ENCODE results near the gene ATP10D. TPM values are rescaled to one million over a fixed set of nuclear protein-coding genes. Genes with fewer than 3 reads are reported as not detected.

ATP10D gene
- total RNA-seq, 6 experiments from 2014 or later = 50.6 to 73.8 (median 55.4) TPM

DNA sequence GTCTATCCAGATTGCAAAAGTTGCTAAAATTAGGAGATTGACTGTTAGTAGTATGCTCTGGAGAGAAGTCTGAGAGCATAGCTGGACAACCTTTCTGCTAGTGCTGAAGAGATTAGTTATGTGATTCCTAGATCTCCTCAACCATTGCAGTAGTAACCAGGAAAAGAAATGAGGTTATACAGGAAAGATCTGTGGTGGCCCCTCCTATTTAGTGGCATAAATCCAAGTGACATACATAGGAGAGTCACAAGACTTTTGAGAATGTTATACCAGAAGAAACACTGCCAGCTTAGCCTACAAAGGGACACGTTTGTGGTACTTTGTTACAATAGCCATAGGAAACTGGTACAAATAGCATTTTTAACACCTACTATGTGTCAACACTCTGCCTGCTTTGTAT lies 105.2 kb downstream of the ATP10D start:
- Mint-ChIP-seq H3K4me3 (no peak overlapping the region), H3K27ac (no peak overlapping the region), H3K36me3 (ENCODE audit: low read depth) (peaks cover 61% of the 10 kb centered on the region), H3K9me3 (peaks cover 8% of the 10 kb centered on the region), H3K4me1 (ENCODE audit: low read depth) (no peaks in the 10 kb centered on the region), H3K27me3 (ENCODE audit: insufficient read depth) (peaks cover 2% of the 10 kb centered on the region; the same call in 1 of the 2 replicates)
- TF ChIP-seq, protein P1, sequence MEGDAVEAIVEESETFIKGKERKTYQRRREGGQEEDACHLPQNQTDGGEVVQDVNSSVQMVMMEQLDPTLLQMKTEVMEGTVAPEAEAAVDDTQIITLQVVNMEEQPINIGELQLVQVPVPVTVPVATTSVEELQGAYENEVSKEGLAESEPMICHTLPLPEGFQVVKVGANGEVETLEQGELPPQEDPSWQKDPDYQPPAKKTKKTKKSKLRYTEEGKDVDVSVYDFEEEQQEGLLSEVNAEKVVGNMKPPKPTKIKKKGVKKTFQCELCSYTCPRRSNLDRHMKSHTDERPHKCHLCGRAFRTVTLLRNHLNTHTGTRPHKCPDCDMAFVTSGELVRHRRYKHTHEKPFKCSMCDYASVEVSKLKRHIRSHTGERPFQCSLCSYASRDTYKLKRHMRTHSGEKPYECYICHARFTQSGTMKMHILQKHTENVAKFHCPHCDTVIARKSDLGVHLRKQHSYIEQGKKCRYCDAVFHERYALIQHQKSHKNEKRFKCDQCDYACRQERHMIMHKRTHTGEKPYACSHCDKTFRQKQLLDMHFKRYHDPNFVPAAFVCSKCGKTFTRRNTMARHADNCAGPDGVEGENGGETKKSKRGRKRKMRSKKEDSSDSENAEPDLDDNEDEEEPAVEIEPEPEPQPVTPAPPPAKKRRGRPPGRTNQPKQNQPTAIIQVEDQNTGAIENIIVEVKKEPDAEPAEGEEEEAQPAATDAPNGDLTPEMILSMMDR (IDR thresholded peaks at IDR 0.05) = no peak
- DNase-seq = no peak

DNA sequence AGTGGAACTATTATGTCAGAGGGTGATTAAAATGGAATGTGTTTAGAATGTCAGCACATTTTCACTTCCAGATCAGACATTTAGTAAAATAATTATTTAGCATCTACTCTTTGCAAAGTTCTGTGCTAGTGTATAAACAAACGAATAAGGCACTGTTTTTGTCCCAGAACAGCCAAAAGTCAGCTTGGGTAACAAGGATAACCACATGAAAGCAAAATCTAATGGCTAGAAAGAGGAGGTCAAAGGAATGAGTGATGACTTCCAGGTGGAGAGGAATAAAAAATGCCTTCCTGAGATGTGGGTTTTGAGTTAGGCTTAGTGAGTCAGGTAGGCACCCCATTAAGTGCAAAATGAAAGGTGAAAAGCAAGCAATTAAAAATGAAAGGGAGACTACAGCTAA lies 112.6 kb downstream of the ATP10D start:
- H3K4me1 Mint-ChIP-seq (ENCODE audit: low read depth) = peaks cover 12% of the 10 kb centered on the region; the same call in 1 of the 2 replicates
- no peaks in the 10 kb centered on the region for H3K9me3 Mint-ChIP-seq
- no peaks in the 10 kb centered on the region for H3K27me3 Mint-ChIP-seq (ENCODE audit: insufficient read depth)
- H3K4me3 Mint-ChIP-seq = no peak overlapping the region
- DNase-seq = no peak
- H3K36me3 Mint-ChIP-seq (ENCODE audit: low read depth) = peaks cover 9% of the 10 kb centered on the region; the same call in 1 of the 2 replicates
- TF ChIP-seq, protein P1 (IDR thresholded peaks at IDR 0.05) = no peak
- no peak overlapping the region for H3K27ac Mint-ChIP-seq

DNA sequence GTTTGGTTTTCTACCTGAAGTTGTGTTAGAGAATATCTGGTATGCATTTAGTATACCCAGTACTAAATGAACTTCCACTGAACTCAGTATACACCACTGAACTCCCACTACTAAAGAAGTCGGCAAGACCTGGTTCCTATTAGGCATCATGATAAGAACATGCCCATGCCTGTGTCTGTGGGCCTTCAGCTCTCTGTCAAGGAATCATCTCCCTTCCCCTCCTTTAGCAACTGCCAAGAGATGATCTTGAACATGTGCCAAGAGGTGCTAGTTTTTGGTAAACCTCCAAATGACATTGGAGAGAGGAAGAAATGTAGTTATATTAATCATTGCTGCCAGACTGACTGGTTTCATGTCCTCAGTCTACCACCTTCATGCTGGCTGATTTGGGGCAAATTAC lies 113.2 kb downstream of the ATP10D start:
- Mint-ChIP-seq H3K27ac (no peak overlapping the region), H3K4me3 (no peak overlapping the region), H3K9me3 (no peaks in the 10 kb centered on the region), H3K4me1 (ENCODE audit: low read depth) (peaks cover 12% of the 10 kb centered on the region; the same call in 1 of the 2 replicates), H3K36me3 (ENCODE audit: low read depth) (peaks cover 15% of the 10 kb centered on the region), H3K27me3 (ENCODE audit: insufficient read depth) (no peaks in the 10 kb centered on the region)
- DNase-seq = no peak
- TF ChIP-seq, protein P1 (IDR thresholded peaks at IDR 0.05) = no peak

DNA sequence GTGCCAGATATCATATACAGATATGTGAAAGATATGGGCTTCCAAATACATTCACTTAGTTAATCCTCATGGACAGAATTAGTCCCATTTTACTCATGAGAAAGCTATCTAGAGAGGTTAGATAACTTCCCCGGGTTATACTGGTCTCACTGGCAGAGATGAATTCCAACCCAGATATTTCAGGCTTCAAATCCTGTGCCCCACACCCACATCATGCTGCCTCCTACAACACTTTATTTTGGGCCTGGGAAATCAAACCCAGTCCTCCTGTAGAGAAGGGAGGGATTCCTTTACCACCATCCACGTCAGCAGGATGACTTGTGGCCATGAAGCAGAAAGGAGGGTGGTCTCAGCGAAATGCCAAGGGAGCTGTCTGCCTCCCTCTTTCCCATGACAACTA lies 113.8 kb downstream of the ATP10D start:
- Mint-ChIP-seq H3K4me1 (ENCODE audit: low read depth) (peaks cover 12% of the 10 kb centered on the region; the same call in 1 of the 2 replicates), H3K9me3 (no peaks in the 10 kb centered on the region), H3K27ac (no peak overlapping the region), H3K36me3 (ENCODE audit: low read depth) (peaks cover 17% of the 10 kb centered on the region), H3K4me3 (no peak overlapping the region), H3K27me3 (ENCODE audit: insufficient read depth) (no peaks in the 10 kb centered on the region)
- TF ChIP-seq, protein P1 (IDR thresholded peaks at IDR 0.05) = no peak
- DNase-seq = no peak

DNA sequence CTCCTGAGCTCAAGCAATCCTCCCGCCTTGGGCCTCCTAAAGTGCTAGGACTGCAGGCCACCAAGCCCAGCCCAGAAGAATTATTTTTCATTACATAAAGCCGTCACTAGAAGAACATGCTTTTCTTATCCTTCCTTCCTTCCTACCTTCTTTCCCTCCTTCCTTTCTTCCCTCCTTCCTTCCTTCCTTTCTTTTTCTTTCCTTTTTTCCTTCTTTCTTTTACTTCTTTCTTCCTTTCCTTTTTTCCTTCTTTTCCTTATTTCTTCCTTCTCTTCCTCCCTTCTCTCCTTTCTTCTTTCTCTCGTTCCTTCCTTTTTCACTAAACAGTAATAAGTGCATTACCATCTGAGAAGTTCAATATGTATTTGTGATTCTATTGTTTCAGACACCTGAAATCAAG lies 121.4 kb downstream of the ATP10D start:
- TF ChIP-seq, protein P1 (IDR thresholded peaks at IDR 0.05) = no peak
- Mint-ChIP-seq H3K36me3 (ENCODE audit: low read depth) (peaks cover 12% of the 10 kb centered on the region), H3K4me1 (ENCODE audit: low read depth) (peaks cover 7% of the 10 kb centered on the region), H3K4me3 (no peak overlapping the region), H3K27ac (no peak overlapping the region), H3K27me3 (ENCODE audit: insufficient read depth) (no peaks in the 10 kb centered on the region), H3K9me3 (no peaks in the 10 kb centered on the region)
- DNase-seq = no peak

Data from HFFc6 (cell line).